ENCODE data around the gene H6PD.

GRCh38 chr1:9228609-9229008 lies 6.0 kb upstream of the H6PD start:
- TF ChIP-seq ZNF274 (IDR thresholded peaks at IDR 0.05; ENCODE audit: low read depth, low read length) (no peak), SUZ12 (IDR thresholded peaks at IDR 0.05; ENCODE audit: extremely low read depth, insufficient read depth, insufficient read length) (no peak)
